AG04449 (cell line): ENCODE results near the gene POP4.

Experiments
- CTCF ChIA-PET: fragments of 350-600 bp; formaldehyde crosslinking; extraction: SDS; loops from one replicate; lab custom pipeline; 2021; ENCODE audit warnings: antibody characterized with exemption; lab: Yijun Ruan, JAX
- POLR2A ChIA-PET: fragments of 400-600, 350-600 bp; formaldehyde crosslinking; extraction: SDS; loops from one replicate; lab custom pipeline; 2020; ENCODE audit warnings: antibody characterized with exemption, inconsistent platforms; lab: Yijun Ruan, JAX
- DNase-seq: peaks from one replicate; pipeline ENCODE4 v3.0.0-alpha.2; 2010; ENCODE audit warnings: low read depth, low spot score
- H3K4me3 ChIP-seq: 2 replicates; pipeline ENCODE4 v1.5.1; 2011; ENCODE audit warnings: low read depth, mild to moderate bottlenecking, control low read depth, low read length
- TF ChIP-seq, protein P1 (sequence below): IDR thresholded peaks from one replicate; pipeline ENCODE4 v1.5.1; 2011; ENCODE audit warnings: mild to moderate bottlenecking, moderate library complexity, low read length, control low read depth, inconsistent platforms; ENCODE audit not compliant: insufficient read depth; ENCODE audit errors: missing control alignments

The POP4 gene

DNA sequence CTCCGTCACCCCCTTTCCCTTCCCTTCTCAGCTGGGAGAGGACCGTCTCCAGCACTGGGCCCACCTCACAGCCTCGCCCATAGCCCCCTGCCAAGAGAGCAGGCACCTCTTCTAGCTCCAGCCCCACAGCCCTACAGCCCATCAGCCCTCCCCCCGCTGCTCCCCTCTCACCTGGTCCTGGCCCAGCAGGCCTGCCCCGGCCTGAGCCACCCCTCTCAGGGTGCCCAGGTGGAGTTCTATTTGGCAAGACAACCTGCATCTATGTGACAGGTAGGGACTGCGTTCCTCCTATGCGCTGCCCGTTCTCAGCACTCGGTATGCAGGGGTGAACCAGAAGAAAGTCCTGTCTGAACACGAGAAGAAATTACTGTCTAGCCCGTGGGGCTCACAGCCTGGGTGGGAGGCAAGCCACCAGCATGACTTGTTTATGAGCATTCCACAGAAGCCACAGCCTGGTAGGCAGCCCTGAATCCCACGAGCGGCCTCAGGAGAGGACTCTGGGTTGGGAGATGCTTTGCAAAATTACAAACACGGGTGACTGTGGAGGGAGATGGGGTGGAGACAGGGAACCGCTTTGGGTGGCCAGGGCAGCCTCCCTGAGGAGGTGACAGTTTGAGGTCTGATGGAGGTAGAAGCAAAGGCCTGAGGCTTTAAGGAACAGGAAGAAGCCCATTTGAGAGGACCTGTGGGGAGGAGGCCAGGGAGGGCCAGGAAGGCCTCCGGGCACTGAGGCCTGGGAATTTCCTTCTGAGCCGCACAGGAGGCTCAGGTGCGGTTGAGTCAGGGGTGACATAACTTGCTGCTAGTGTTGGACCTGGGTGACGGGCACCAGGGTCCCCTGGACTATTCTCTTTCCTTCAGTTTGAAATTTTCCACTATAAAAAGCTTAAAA, 58.0 kb downstream of the POP4 start:
- CTCF ChIA-PET = interaction anchor here (1.0 to 10.2 kb wide), 6 partner anchors 26 to 55 kb away, joined by 3 to 140 read pairs (median 16); partner anchors contain the start of genes C19orf12 and POP4
- TF ChIP-seq, protein P1, sequence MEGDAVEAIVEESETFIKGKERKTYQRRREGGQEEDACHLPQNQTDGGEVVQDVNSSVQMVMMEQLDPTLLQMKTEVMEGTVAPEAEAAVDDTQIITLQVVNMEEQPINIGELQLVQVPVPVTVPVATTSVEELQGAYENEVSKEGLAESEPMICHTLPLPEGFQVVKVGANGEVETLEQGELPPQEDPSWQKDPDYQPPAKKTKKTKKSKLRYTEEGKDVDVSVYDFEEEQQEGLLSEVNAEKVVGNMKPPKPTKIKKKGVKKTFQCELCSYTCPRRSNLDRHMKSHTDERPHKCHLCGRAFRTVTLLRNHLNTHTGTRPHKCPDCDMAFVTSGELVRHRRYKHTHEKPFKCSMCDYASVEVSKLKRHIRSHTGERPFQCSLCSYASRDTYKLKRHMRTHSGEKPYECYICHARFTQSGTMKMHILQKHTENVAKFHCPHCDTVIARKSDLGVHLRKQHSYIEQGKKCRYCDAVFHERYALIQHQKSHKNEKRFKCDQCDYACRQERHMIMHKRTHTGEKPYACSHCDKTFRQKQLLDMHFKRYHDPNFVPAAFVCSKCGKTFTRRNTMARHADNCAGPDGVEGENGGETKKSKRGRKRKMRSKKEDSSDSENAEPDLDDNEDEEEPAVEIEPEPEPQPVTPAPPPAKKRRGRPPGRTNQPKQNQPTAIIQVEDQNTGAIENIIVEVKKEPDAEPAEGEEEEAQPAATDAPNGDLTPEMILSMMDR = no peak
- H3K4me3 ChIP-seq = no peak overlapping the region
- POLR2A ChIA-PET = interaction anchor here (2.3 kb wide), 1 partner anchor 58 kb away, joined by 5 read pairs; the partner anchor contains the start of gene POP4
- no peak for DNase-seq

GRCh38 chr19:29664753-29665214, 58.7 kb downstream of the POP4 start:
- DNase-seq = no peak
- peak overlapping the region; percentile 82 for H3K4me3 ChIP-seq
- TF ChIP-seq, protein P1 = no peak
- POLR2A ChIA-PET = interaction anchor here (0.7 to 1.3 kb wide), 2 partner anchors 58 to 64 kb away, joined by 3 to 5 read pairs; partner anchors contain the start of gene POP4
- CTCF ChIA-PET = interaction anchor here (1.0 to 10.2 kb wide), 4 partner anchors 17 to 56 kb away, joined by 4 to 140 read pairs (median 16); partner anchors contain the start of genes C19orf12 and POP4

DNA sequence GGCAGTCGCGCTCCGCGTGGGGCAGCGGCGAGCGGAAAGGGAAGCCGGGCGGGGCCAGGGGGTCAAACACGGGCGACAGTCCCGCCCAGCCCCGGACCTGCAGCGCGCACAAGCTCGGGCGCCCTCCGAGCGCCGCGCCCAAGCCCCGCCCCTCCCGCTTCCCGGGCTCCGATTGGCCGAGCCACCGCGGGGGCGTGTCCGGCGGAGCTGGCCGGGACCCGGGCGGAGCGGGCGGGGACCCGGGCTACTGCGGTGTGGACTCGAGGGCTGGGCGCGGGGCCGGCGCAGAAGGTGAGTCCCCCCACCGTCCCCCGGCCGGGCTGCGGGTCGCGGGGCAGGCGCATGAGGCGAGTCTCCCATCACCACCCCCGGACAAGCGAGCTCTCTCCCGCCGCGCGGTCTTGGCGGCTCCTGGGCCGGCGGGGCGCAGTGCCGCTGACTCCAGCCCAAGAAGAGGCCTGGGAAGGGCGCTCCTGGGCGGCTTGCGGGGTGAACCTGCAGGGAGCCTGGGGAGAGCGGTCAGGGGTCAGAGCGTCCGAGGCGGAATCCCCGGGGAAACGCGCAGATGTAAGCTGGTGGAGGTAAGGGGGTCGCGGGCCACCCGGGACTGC, 59.2 kb downstream of the POP4 start, which contains the start of gene PLEKHF1:
TSS of gene PLEKHF1 (plus strand) at position 247 of the 611 bp plus-strand sequence. CDS start 8,379 bp downstream, outside the sequence.
- TF ChIP-seq, protein P1 = no peak
- ChIA-PET CTCF (interaction anchor here (1.0 to 10.2 kb wide), 5 partner anchors 9 to 57 kb away, joined by 4 to 140 read pairs (median 9); partner anchors contain the start of genes C19orf12 and POP4), POLR2A (interaction anchor here (0.7 to 1.3 kb wide), 2 partner anchors 59 to 64 kb away, joined by 3 to 5 read pairs; partner anchors contain the start of gene POP4)
- H3K4me3 ChIP-seq = peak within 1 kb of the TSS; percentile 82
- no peak for DNase-seq

DNA sequence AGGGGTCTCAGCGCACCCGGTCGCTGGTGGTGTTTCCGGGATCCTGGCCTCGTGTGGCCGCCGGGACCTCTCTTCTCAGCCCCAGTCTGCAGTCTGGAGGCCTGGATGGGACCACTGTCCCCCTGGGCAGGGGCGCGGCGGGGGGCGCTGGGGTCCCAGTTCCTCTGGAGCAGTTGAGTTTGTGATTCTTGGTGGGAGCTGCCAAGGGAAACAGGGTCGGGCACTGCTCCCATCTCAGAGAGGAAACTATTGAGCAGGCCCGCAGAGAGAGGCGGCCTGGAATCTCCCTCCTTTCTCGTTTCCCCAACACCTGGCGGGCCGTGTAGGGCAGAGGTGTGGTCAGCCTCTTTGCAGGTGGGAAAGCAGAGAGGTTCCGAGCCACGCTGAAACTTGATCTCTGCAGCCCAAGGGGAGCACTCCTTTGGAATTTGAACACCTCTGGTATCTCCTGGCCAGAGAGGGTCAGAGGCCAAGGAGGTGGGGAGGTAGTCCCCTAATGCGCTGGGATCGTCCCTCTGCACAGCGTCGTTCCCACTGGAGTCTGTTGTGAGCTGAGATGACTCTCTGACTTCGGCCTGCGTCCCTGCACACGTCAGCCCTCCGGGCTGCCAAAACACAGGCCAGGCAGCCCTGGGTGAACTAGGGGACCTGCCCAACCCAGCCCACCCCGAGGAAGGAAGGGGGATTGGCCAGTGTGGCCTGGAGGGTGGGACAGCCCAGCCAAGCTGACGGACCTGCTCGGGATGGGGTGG, 59.9 kb downstream of the POP4 start:
- POLR2A ChIA-PET = interaction anchor here (0.7 to 1.3 kb wide), 3 partner anchors 55 to 65 kb away, joined by 3 to 5 read pairs (median 3); partner anchors contain the start of gene POP4
- no peak for DNase-seq

More for the DNA sequence above, 59.9 kb downstream of the POP4 start:
- peak overlapping the region; percentile 82 for H3K4me3 ChIP-seq
- TF ChIP-seq, protein P1 = no peak
- CTCF ChIA-PET = interaction anchor here (1.0 to 10.2 kb wide), 6 partner anchors 9 to 57 kb away, joined by 4 to 140 read pairs (median 7); partner anchors contain the start of genes C19orf12 and POP4
